Adrenal gland (tissue), 12 donors: ENCODE data around the gene IRX3. TPM values are rescaled to one million over a fixed set of nuclear protein-coding genes. Genes with fewer than 3 reads are reported as not detected.
A peak's percentile ranks its signal among the peaks of the same experiment; 100 is the strongest.

Experiments used
- DNase-seq, 7 donors: peaks; one replicate each; pipeline ENCODE4 v3.0.0-alpha.2; 2019 to 2020
- H3K27ac ChIP-seq, 5 donors: fragments of 200-600 bp; sonication (generic) in 4 of 5; 1 replicate in 3 of 5; 2 replicates in 2 of 5; pipeline versions ENCODE4 v1.5.1 to v1.8.0; 2016 to 2020; ENCODE audit warnings: mild to moderate bottlenecking in 1 of 5
- H3K27me3 ChIP-seq: fragments of 200-600 bp; 2 replicates; pipeline ENCODE4 v1.8.0; 2021
- H3K36me3 ChIP-seq, 2 donors: fragments of 200-600 bp; replicated peaks in 1 of 2; 1 replicate in 1 of 2; 2 replicates in 1 of 2; pipeline versions ENCODE4 v1.5.1 to v1.8.0; 2018 to 2022
- H3K4me1 ChIP-seq, 2 donors: fragments of 200-600 bp; replicated peaks in 1 of 2; 1 replicate in 1 of 2; 2 replicates in 1 of 2; pipeline versions ENCODE4 v1.5.1 to v1.8.0; 2018 to 2021
- H3K4me3 ChIP-seq, 4 donors: fragments of 200-600 bp; sonication (generic) in 3 of 4; one replicate each; pipeline ENCODE4 v1.5.1; 2016 to 2018
- H3K9me3 ChIP-seq, 3 donors: fragments of 200-600 bp; sonication (generic) in 1 of 3; replicated peaks in 1 of 3; 1 replicate in 2 of 3; 2 replicates in 1 of 3; pipeline versions ENCODE4 v1.5.1 to v1.8.0; 2016 to 2021
- POLR2A ChIP-seq, 2 donors: fragments of 450-650 bp; IDR thresholded peaks; one replicate each; pipeline ENCODE4 v1.6.1; 2017; ENCODE audit warnings: antibody characterized with exemption in 2 of 2, mild to moderate bottlenecking in 2 of 2, moderate library complexity in 1 of 2
- WGBS, 4 donors: extraction: QIAGEN DNeasy Blood & Tissue Kit in 2 of 4; methylation state at CpG; one replicate each; pipeline versions ENCODE4 v1.1.5 to v1.1.7; 2013 to 2017; 5-methylcytosine and 5-hydroxymethylcytosine counted together
- intact Hi-C, 2 donors: fragments of 100-400 bp; cut with DNase I; formaldehyde crosslinking; loops; one replicate each; pipeline versions ENCODE4 v1.14.1 to v1.15.0; 2022 to 2023
- polyA plus RNA-seq, 3 donors: library from polyadenylated mRNA; stranded (reverse); fragments of 200-250 nt in 2 of 3; fragments of 350-450 nt in 1 of 3; fragmentation: Illumina TruSeq in 1 of 3; extraction: RNeasy Lipid Tissue Mini Kit (QIAGEN cat#74804) in 1 of 3; gene quantifications; one replicate each; pipeline ENCODE4 v1.2.3, GENCODE V29; 2013 to 2014
- total RNA-seq, 9 donors: library from RNA; depleted of rRNA in 4 of 9; stranded (reverse); fragments of >200 nt in 4 of 9; fragments of 120-200 nt in 1 of 9; fragmentation: NEBNext Ultra II Directional in 1 of 9; extraction: Animal tissue kit (Norgen Biotek cat#: 25700) in 1 of 9; gene quantifications; one replicate each; pipeline versions ENCODE4 v1.1.0 to v1.2.4, GENCODE V29; 2013 to 2023
- TF ChIP-seq, protein P1 (sequence below), 6 experiments: fragments of 450-650 bp in 4 of 6; fragments of 200-600 bp in 2 of 6; sonication (generic) in 1 of 6; IDR thresholded peaks; 1 replicate in 5 of 6; 2 replicates in 1 of 6; pipeline versions ENCODE4 v1.5.1 to v1.8.0; 2016 to 2021; ENCODE audit warnings: antibody characterized with exemption in 6 of 6, mild to moderate bottlenecking in 2 of 6, moderate library complexity in 1 of 6
- donor health status: healthy with polysubstance abuse.
- donor health status: Bipolar disorder and iron deficiency.
- donor health status: DM: yes; HTN: yes; CAD: no.
- donor health status: DM: no; HTN: no; CAD: no.
- donor health status: DM: no; HTN: no; CAD: no.
- donor health status: DM: yes; HTN: yes; CAD: no.

Gene IRX3
- total and polyA plus RNA-seq, 12 donors = 1.4 to 18.6 (median 9.4) TPM

DNA sequence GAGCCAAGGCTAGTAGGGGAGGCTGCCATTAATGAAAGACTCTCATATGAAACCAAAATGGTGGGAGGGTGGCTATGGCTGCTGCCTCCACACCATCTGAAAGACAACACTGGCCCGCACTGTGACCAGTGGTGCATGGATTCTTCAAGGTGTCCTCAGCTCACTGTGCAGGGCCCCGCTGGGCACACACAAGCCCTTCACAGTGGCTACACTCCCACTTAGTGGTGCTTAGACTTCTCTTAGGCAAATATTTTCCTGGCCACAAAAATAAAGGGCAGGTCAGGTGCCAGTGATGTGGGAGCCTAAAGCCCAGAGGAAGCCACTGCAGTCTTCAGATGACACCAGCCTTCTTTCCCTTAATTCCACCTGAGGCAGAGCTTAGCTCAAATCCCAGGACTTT is 38.1 kb upstream of the IRX3 start:
- H3K27ac ChIP-seq = no peak overlapping the region
- H3K4me1 ChIP-seq = no peaks in the 10 kb centered on the region
- 93 to 100% (median 96%) methylated on average over 2 of the region's 2 CpGs for WGBS, 4 donors
- no peak for TF ChIP-seq POLR2A (IDR thresholded peaks at IDR 0.05)
- TF ChIP-seq, protein P1, sequence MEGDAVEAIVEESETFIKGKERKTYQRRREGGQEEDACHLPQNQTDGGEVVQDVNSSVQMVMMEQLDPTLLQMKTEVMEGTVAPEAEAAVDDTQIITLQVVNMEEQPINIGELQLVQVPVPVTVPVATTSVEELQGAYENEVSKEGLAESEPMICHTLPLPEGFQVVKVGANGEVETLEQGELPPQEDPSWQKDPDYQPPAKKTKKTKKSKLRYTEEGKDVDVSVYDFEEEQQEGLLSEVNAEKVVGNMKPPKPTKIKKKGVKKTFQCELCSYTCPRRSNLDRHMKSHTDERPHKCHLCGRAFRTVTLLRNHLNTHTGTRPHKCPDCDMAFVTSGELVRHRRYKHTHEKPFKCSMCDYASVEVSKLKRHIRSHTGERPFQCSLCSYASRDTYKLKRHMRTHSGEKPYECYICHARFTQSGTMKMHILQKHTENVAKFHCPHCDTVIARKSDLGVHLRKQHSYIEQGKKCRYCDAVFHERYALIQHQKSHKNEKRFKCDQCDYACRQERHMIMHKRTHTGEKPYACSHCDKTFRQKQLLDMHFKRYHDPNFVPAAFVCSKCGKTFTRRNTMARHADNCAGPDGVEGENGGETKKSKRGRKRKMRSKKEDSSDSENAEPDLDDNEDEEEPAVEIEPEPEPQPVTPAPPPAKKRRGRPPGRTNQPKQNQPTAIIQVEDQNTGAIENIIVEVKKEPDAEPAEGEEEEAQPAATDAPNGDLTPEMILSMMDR (IDR thresholded peaks at IDR 0.05) = no peak
- no peaks in the 10 kb centered on the region for H3K36me3 ChIP-seq
- H3K4me3 ChIP-seq = no peak overlapping the region
- DNase-seq = no peak
- intact Hi-C loops = no loop called here
- H3K9me3 ChIP-seq = no peaks in the 10 kb centered on the region
- H3K27me3 ChIP-seq = no peaks in the 10 kb centered on the region

GRCh38 chr16:54320697-54321340 is 34.2 kb upstream of the IRX3 start:
- H3K9me3 ChIP-seq = no peaks in the 10 kb centered on the region
- 72 to 81% (median 76%) methylated on average over 7 to 9 of the region's 9 CpGs for WGBS, 4 donors
- H3K27me3 ChIP-seq = no peaks in the 10 kb centered on the region
- intact Hi-C loops = no loop called here
- H3K4me1 ChIP-seq = no peaks in the 10 kb centered on the region
- no peak overlapping the region for H3K27ac ChIP-seq
- DNase-seq = no peak
- no peak overlapping the region for H3K4me3 ChIP-seq
- TF ChIP-seq, protein P1 (IDR thresholded peaks at IDR 0.05) = no peak
- no peak for TF ChIP-seq POLR2A (IDR thresholded peaks at IDR 0.05)
- no peaks in the 10 kb centered on the region for H3K36me3 ChIP-seq

- WGBS, 4 donors = 50 to 78% (median 69%) methylated on average over 1 of the region's 1 CpG
- intact Hi-C loops = no loop called here
Measured at GRCh38 chr16:54318941-54319340, 32.4 kb upstream of the IRX3 start.

GRCh38 chr16:54317101-54317611 is 30.6 kb upstream of the IRX3 start:
- Histone ChIP-seq H3K4me1 (no peaks in the 10 kb centered on the region), H3K27ac (no peak overlapping the region), H3K9me3 (no peaks in the 10 kb centered on the region), H3K27me3 (no peaks in the 10 kb centered on the region), H3K4me3 (no peak overlapping the region), H3K36me3 (no peaks in the 10 kb centered on the region)
- 77 to 82% (median 81%) methylated on average over 15 of the region's 15 CpGs for WGBS, 4 donors
- DNase-seq = peak in 1 of 7 donors; percentile 65
- intact Hi-C loops = no loop called here
- TF ChIP-seq POLR2A (IDR thresholded peaks at IDR 0.05) = no peak
- TF ChIP-seq, protein P1 (IDR thresholded peaks at IDR 0.05) = no peak

More at GRCh38 chr16:54318941-54319340, 32.4 kb upstream of the IRX3 start:
- Histone ChIP-seq H3K4me1 (no peaks in the 10 kb centered on the region), H3K9me3 (no peaks in the 10 kb centered on the region), H3K4me3 (no peak overlapping the region), H3K27me3 (no peaks in the 10 kb centered on the region), H3K27ac (no peak overlapping the region), H3K36me3 (no peaks in the 10 kb centered on the region)
- DNase-seq = no peak
- TF ChIP-seq, protein P1 (IDR thresholded peaks at IDR 0.05) = no peak
- TF ChIP-seq POLR2A (IDR thresholded peaks at IDR 0.05) = no peak
